ENCODE measurements around the gene LRRC1. TPM values are rescaled to one million over a fixed set of nuclear protein-coding genes. Genes with fewer than 3 reads are reported as not detected.

The LRRC1 gene
- total RNA-seq, 1 donor from 2014 or later: 2.6 TPM

GRCh38 chr6:53851561-53851960 lies 56.8 kb downstream of the LRRC1 start:
- Mint-ChIP-seq H3K4me1 (ENCODE audit: low read depth, unreplicated experiment) (no peaks in the 10 kb centered on the region), H3K4me3 (ENCODE audit: unreplicated experiment) (no peak overlapping the region)
- TF ChIP-seq, protein P1, sequence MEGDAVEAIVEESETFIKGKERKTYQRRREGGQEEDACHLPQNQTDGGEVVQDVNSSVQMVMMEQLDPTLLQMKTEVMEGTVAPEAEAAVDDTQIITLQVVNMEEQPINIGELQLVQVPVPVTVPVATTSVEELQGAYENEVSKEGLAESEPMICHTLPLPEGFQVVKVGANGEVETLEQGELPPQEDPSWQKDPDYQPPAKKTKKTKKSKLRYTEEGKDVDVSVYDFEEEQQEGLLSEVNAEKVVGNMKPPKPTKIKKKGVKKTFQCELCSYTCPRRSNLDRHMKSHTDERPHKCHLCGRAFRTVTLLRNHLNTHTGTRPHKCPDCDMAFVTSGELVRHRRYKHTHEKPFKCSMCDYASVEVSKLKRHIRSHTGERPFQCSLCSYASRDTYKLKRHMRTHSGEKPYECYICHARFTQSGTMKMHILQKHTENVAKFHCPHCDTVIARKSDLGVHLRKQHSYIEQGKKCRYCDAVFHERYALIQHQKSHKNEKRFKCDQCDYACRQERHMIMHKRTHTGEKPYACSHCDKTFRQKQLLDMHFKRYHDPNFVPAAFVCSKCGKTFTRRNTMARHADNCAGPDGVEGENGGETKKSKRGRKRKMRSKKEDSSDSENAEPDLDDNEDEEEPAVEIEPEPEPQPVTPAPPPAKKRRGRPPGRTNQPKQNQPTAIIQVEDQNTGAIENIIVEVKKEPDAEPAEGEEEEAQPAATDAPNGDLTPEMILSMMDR (IDR thresholded peaks at IDR 0.05; ENCODE audit: partially characterized antibody, unreplicated experiment): no peak

GRCh38 chr6:53852805-53853204 lies 58.0 kb downstream of the LRRC1 start:
- H3K27ac Mint-ChIP-seq (ENCODE audit: unreplicated experiment): no peak overlapping the region
- no peak for DNase-seq
- no peak overlapping the region for H3K4me3 Mint-ChIP-seq (ENCODE audit: unreplicated experiment)
- no peaks in the 10 kb centered on the region for H3K4me1 Mint-ChIP-seq (ENCODE audit: low read depth, unreplicated experiment)
- TF ChIP-seq, protein P1 (IDR thresholded peaks at IDR 0.05; ENCODE audit: partially characterized antibody, unreplicated experiment): no peak
- H3K27me3 Mint-ChIP-seq (ENCODE audit: unreplicated experiment): no peaks in the 10 kb centered on the region
- no peaks in the 10 kb centered on the region for H3K9me3 Mint-ChIP-seq (ENCODE audit: unreplicated experiment)
- peaks cover 4% of the 10 kb centered on the region for H3K36me3 Mint-ChIP-seq (ENCODE audit: unreplicated experiment)

More at GRCh38 chr6:53851561-53851960, 56.8 kb downstream of the LRRC1 start:
- no peaks in the 10 kb centered on the region for H3K9me3 Mint-ChIP-seq (ENCODE audit: unreplicated experiment)
- no peaks in the 10 kb centered on the region for H3K27me3 Mint-ChIP-seq (ENCODE audit: unreplicated experiment)
- no peak for DNase-seq
- no peak overlapping the region for H3K27ac Mint-ChIP-seq (ENCODE audit: unreplicated experiment)
- H3K36me3 Mint-ChIP-seq (ENCODE audit: unreplicated experiment): peaks cover 4% of the 10 kb centered on the region

DNA sequence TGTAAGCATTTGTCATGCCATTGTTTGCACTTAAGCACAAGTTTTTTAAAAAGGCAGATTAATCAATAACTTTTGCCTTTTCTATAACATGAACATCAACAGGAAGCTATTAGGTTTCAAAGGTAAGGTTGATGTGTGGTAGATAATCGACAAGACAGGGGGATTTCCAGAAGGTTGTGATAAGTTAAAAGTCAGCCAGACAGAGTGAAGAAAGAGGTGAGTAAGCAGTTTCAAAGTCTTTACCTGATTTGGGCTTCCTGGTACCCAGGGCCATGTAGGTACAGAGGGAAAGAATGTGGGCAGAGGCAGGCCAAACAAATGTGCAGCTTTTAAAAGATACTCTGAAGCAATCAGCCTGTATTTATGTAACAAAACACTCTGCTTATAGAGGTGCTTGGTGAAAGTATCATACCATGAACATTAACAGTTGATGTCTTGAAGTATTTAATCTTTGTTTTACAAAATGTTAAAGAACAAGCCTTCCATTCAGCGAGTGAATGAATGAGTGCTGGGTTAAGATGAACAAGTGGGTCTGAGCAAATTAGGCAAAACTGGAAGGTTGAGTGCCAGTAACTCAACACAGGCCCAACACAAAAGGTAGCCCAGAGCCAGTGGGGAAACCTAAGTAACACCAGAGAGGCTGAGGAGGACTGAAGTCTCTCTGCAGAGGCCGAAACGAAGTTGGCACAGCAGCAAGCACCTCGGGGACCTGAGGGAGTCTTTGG lies 60.2 kb downstream of the LRRC1 start:
- no peaks in the 10 kb centered on the region for H3K27me3 Mint-ChIP-seq (ENCODE audit: unreplicated experiment)
- no peak overlapping the region for H3K4me3 Mint-ChIP-seq (ENCODE audit: unreplicated experiment)
- TF ChIP-seq, protein P1 (IDR thresholded peaks at IDR 0.05; ENCODE audit: partially characterized antibody, unreplicated experiment): no peak
- H3K36me3 Mint-ChIP-seq (ENCODE audit: unreplicated experiment): peaks cover 4% of the 10 kb centered on the region
- DNase-seq: no peak
- H3K4me1 Mint-ChIP-seq (ENCODE audit: low read depth, unreplicated experiment): no peaks in the 10 kb centered on the region
- no peak overlapping the region for H3K27ac Mint-ChIP-seq (ENCODE audit: unreplicated experiment)
- H3K9me3 Mint-ChIP-seq (ENCODE audit: unreplicated experiment): no peaks in the 10 kb centered on the region

- TF ChIP-seq, protein P1 (IDR thresholded peaks at IDR 0.05; ENCODE audit: partially characterized antibody, unreplicated experiment): no peak
- Mint-ChIP-seq H3K27me3 (ENCODE audit: unreplicated experiment) (no peaks in the 10 kb centered on the region), H3K4me1 (ENCODE audit: low read depth, unreplicated experiment) (no peaks in the 10 kb centered on the region), H3K4me3 (ENCODE audit: unreplicated experiment) (no peak overlapping the region), H3K9me3 (ENCODE audit: unreplicated experiment) (no peaks in the 10 kb centered on the region), H3K36me3 (ENCODE audit: unreplicated experiment) (peaks cover 4% of the 10 kb centered on the region), H3K27ac (ENCODE audit: unreplicated experiment) (no peak overlapping the region)
- no peak for DNase-seq
Observed at GRCh38 chr6:53855940-53856339, 61.1 kb downstream of the LRRC1 start.

DNA sequence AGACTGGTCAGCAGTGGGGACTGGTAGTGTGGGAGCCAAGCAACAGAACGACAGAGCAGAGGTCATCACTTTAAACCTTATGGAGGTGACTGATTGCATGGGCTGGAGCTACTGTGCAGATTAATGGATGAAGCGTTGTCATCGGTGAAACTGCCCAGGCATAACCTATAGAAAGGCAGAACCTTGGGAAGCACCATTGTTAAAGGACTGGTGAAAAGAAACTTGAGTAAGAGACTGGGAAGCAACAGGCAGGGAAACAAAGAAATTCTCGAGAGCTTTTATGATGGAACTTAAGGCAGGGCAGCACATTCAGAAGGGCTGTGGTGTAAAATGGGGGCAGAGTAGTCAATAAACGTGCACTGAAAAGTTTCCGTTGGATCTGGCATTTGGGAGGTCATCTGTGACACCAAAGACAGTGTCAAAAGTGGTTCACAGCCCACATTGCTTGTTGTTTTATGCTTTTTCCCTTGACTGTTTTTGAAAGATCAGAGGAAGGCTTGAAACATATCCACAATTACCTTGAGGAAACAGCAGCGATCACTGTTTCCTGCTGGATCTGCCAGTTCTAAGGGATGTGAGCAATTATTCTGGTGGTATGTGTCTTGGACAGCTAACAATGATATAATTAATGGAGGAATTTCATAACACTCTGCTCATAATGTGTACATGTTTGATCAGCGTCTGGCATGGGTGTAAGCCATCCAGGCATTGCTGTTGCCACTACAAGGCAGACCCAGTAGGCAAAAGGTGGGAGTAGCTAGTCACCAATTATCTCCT lies 62.7 kb downstream of the LRRC1 start:
- no peak overlapping the region for H3K27ac Mint-ChIP-seq (ENCODE audit: unreplicated experiment)
- no peaks in the 10 kb centered on the region for H3K27me3 Mint-ChIP-seq (ENCODE audit: unreplicated experiment)
- H3K4me3 Mint-ChIP-seq (ENCODE audit: unreplicated experiment): no peak overlapping the region
- no peak for DNase-seq
- H3K36me3 Mint-ChIP-seq (ENCODE audit: unreplicated experiment): no peaks in the 10 kb centered on the region
- no peaks in the 10 kb centered on the region for H3K9me3 Mint-ChIP-seq (ENCODE audit: unreplicated experiment)
- no peaks in the 10 kb centered on the region for H3K4me1 Mint-ChIP-seq (ENCODE audit: low read depth, unreplicated experiment)
- TF ChIP-seq, protein P1 (IDR thresholded peaks at IDR 0.05; ENCODE audit: partially characterized antibody, unreplicated experiment): no peak

All from glutamatergic neuron (in vitro differentiated cells).